Measurements from ENCODE around the gene LYPD6.

LYPD6 gene

GRCh38 chr2:149353421-149353820 is 23.0 kb downstream of the LYPD6 start:
- DNase-seq, result no peak

GRCh38 chr2:149355716-149356422 is 25.5 kb downstream of the LYPD6 start:
- DNase-seq, result no peak

- no peak for DNase-seq
Measured at GRCh38 chr2:149357058-149357457, 26.7 kb downstream of the LYPD6 start.

- DNase-seq, result no peak
Measured at GRCh38 chr2:149360106-149360505, 29.7 kb downstream of the LYPD6 start.

GRCh38 chr2:149363958-149364357 is 33.6 kb downstream of the LYPD6 start:
- no peak for DNase-seq

- DNase-seq, result no peak
Measured at GRCh38 chr2:149364839-149365238, 34.5 kb downstream of the LYPD6 start.

GRCh38 chr2:149365931-149366583 is 35.7 kb downstream of the LYPD6 start:
- peak; percentile 67 for DNase-seq

- no peak for DNase-seq
Measured at GRCh38 chr2:149370061-149370775, 39.8 kb downstream of the LYPD6 start.

GRCh38 chr2:149371476-149371875 is 41.1 kb downstream of the LYPD6 start:
- DNase-seq, result no peak

GRCh38 chr2:149375801-149376361 is 45.5 kb downstream of the LYPD6 start:
- DNase-seq, result no peak

- no peak for DNase-seq
Measured at GRCh38 chr2:149380205-149380604, 49.8 kb downstream of the LYPD6 start.

GRCh38 chr2:149383340-149383739 is 53.0 kb downstream of the LYPD6 start:
- no peak for DNase-seq

GRCh38 chr2:149385350-149385749 is 55.0 kb downstream of the LYPD6 start:
- DNase-seq, result no peak

GRCh38 chr2:149387411-149387810 is 57.0 kb downstream of the LYPD6 start:
- no peak for DNase-seq

- no peak for DNase-seq
Measured at GRCh38 chr2:149388120-149388816, 57.9 kb downstream of the LYPD6 start.

GRCh38 chr2:149389506-149390167 is 59.2 kb downstream of the LYPD6 start:
- DNase-seq, result no peak

- DNase-seq, result no peak
Measured at GRCh38 chr2:149393614-149394013, 63.2 kb downstream of the LYPD6 start.

- DNase-seq, result no peak
Measured at GRCh38 chr2:149394864-149395263, 64.5 kb downstream of the LYPD6 start.

GRCh38 chr2:149399934-149400615 is 69.7 kb downstream of the LYPD6 start:
- DNase-seq, result peak; percentile 21

- no peak for DNase-seq
Measured at GRCh38 chr2:149400997-149401396, 70.6 kb downstream of the LYPD6 start.

GRCh38 chr2:149409506-149409905 is 79.1 kb downstream of the LYPD6 start:
- no peak for DNase-seq

Measured in DMS79 treated with DMSO at 0.1 percent for 48 hours (cell line).